Endodermal cell (in vitro differentiated cells): ENCODE measurements around the gene PDE4D. TPM values are rescaled to one million over a fixed set of nuclear protein-coding genes. Genes with fewer than 3 reads are reported as not detected.
"Not testable (repeated sequence)": the region's sequence is repeated elsewhere in the genome, so short reads cannot be mapped to it uniquely, and the experiment has no call there.

ENCODE experiments used
- DNase-seq: peaks from one replicate; pipeline ENCODE4 v3.0.0-alpha.2; 2017
- H3K27ac ChIP-seq: 2 replicates; pipeline ENCODE4 v1.5.1; 2013; ENCODE audit warnings: mild to moderate bottlenecking, low read depth, low read length, moderate library complexity
- H3K27me3 ChIP-seq: 2 replicates; pipeline ENCODE4 v1.6.1; 2013; ENCODE audit warnings: mild to moderate bottlenecking, low read length, moderate library complexity; ENCODE audit not compliant: insufficient read depth, control insufficient read depth, poor library complexity, severe bottlenecking
- H3K36me3 ChIP-seq: 2 replicates; pipeline ENCODE4 v1.7.0; 2013; ENCODE audit warnings: mild to moderate bottlenecking, low read length, moderate library complexity; ENCODE audit not compliant: control insufficient read depth, insufficient read depth
- H3K4me1 ChIP-seq: one replicate; pipeline ENCODE4 v1.7.0; 2013; ENCODE audit warnings: low read length; ENCODE audit not compliant: control insufficient read depth, insufficient read depth
- H3K4me3 ChIP-seq: 2 replicates; pipeline ENCODE4 v1.5.1; 2013; ENCODE audit warnings: mild to moderate bottlenecking, low read length, moderate library complexity
- H3K9ac ChIP-seq: 2 replicates; pipeline ENCODE4 v1.6.1; 2013; ENCODE audit warnings: mild to moderate bottlenecking, low read length, moderate library complexity; ENCODE audit not compliant: poor library complexity, severe bottlenecking; ENCODE audit errors: extremely low read depth
- H3K9me3 ChIP-seq: 2 replicates; pipeline ENCODE4 v1.6.1; 2013; ENCODE audit warnings: mild to moderate bottlenecking, low read length, moderate library complexity; ENCODE audit not compliant: control insufficient read depth
- H3K27ac Mint-ChIP-seq: 2 replicates; pipeline ENCODE4 v1.8.0; 2020; ENCODE audit warnings: mixed read lengths
- H3K27me3 Mint-ChIP-seq: 2 replicates; pipeline ENCODE4 v1.8.0; 2021; ENCODE audit warnings: mild to moderate bottlenecking, mixed read lengths; ENCODE audit not compliant: insufficient read depth
- H3K36me3 Mint-ChIP-seq: 2 replicates; pipeline ENCODE4 v1.8.0; 2020; ENCODE audit warnings: low read depth, mixed read lengths
- H3K4me1 Mint-ChIP-seq: 2 replicates; pipeline ENCODE4 v1.8.0; 2020; ENCODE audit warnings: mixed read lengths
- H3K4me3 Mint-ChIP-seq: 2 replicates; pipeline ENCODE4 v1.8.0; 2020; ENCODE audit warnings: mild to moderate bottlenecking, moderate library complexity, mixed read lengths
- H3K9me3 Mint-ChIP-seq: 2 replicates; pipeline ENCODE4 v1.8.0; 2020; ENCODE audit warnings: mild to moderate bottlenecking, mixed read lengths
- CTCF ChIP-seq: fragments of 200-600 bp; sonication (generic); conservative IDR thresholded peaks from 2 replicates; pipeline ENCODE4 v1.5.0; 2021; ENCODE audit warnings: antibody characterized with exemption, mild to moderate bottlenecking
- WGBS, 2 experiments: methylation state at CpG; one replicate each; pipeline versions ENCODE4 v1.1.5 to v1.1.7; 2013; ENCODE audit warnings: missing lambda C conversion rate in 2 of 2, mixed read lengths in 1 of 2; ENCODE audit not compliant: insufficient coverage in 1 of 2, insufficient read length in 1 of 2; 5-methylcytosine and 5-hydroxymethylcytosine counted together
- total RNA-seq, 2 donors: library from RNA; stranded (reverse); fragmentation: NEBNext Ultra II Directional in 1 of 2; extraction: Animal tissue kit (Norgen Biotek cat#: 25700) in 1 of 2; gene quantifications; 2 replicates in 1 of 2; 3 replicates in 1 of 2; pipeline ENCODE4 v1.2.1, GENCODE V29; 2021

PDE4D gene
- total RNA-seq, 2 donors from 2014 or later, result 9.2 to 11.4 TPM

GRCh38 chr5:59401637-59402036 lies 491.9 kb downstream of the PDE4D start:
- no peak for DNase-seq
- Mint-ChIP-seq H3K36me3 (no peaks in the 10 kb centered on the region), H3K27me3 (no peaks in the 10 kb centered on the region), H3K4me1 (peaks cover 4% of the 10 kb centered on the region), H3K27ac (no peak overlapping the region), H3K4me3 (no peak overlapping the region), H3K9me3 (peaks cover 13% of the 10 kb centered on the region)
- Histone ChIP-seq H3K9me3 (peaks cover 1% of the 10 kb centered on the region), H3K4me1 (no peaks in the 10 kb centered on the region), H3K4me3 (no peak overlapping the region), H3K36me3 (no peaks in the 10 kb centered on the region), H3K9ac (no peak overlapping the region), H3K27ac (no peak overlapping the region), H3K27me3 (no peaks in the 10 kb centered on the region)
- WGBS, 2 experiments, result 93 to 100% methylated on average over 2 of the region's 2 CpGs
- no peak for TF ChIP-seq CTCF

- H3K27me3 ChIP-seq, H3K36me3 ChIP-seq, H3K9me3 Mint-ChIP-seq, H3K9me3 ChIP-seq, H3K27me3 Mint-ChIP-seq, H3K27ac Mint-ChIP-seq, H3K4me3 ChIP-seq, DNase-seq, H3K27ac ChIP-seq, H3K4me1 ChIP-seq, H3K4me3 Mint-ChIP-seq, H3K36me3 Mint-ChIP-seq, H3K4me1 Mint-ChIP-seq, H3K9ac ChIP-seq: not testable (repeated sequence)
- WGBS, 2 experiments, result 95% methylated on average over 15 of the region's 15 CpGs; no CpG with 5 or more reads in 1 of the 2 experiments
These were observed 498.6 kb downstream of the PDE4D start for GRCh38 chr5:59394956-59395355.

- H3K4me3 ChIP-seq, result peak overlapping the region; percentile 29
- H3K4me1 Mint-ChIP-seq, result peaks cover 4% of the 10 kb centered on the region
- peaks cover 7% of the 10 kb centered on the region for H3K9me3 Mint-ChIP-seq
- no peak overlapping the region for H3K27ac ChIP-seq
- H3K9ac ChIP-seq, result no peak overlapping the region
- no peaks in the 10 kb centered on the region for H3K36me3 Mint-ChIP-seq
- H3K27ac Mint-ChIP-seq, result no peak overlapping the region
- H3K27me3 Mint-ChIP-seq, result no peaks in the 10 kb centered on the region
- TF ChIP-seq CTCF, result no peak
- no peaks in the 10 kb centered on the region for H3K36me3 ChIP-seq
- no peak overlapping the region for H3K4me3 Mint-ChIP-seq
- H3K9me3 ChIP-seq, result peaks cover 9% of the 10 kb centered on the region
- H3K27me3 ChIP-seq, result no peaks in the 10 kb centered on the region
- DNase-seq, result no peak
- 89 to 91% methylated on average over 2 to 4 of the region's 4 CpGs for WGBS, 2 experiments
- no peaks in the 10 kb centered on the region for H3K4me1 ChIP-seq
These were observed 499.7 kb downstream of the PDE4D start for GRCh38 chr5:59393585-59394420.
